NCI-H1930 (cell line): ENCODE measurements around the gene TNRC6A.
"Not testable (repeated sequence)": the region's sequence is repeated elsewhere in the genome, so short reads cannot be mapped to it uniquely, and the experiment has no call there.

Source experiments
- DNase-seq, 2 experiments: peaks; one replicate each; lab custom pipeline; 2025; lab: John Stamatoyannopoulos, UW

Gene TNRC6A

GRCh38 chr16:24729243-24729950 is at the start of gene TNRC6A:
Gene TNRC6A, plus strand, starts transcription at chr16:24729651. Its CDS starts 191 bp downstream, at chr16:24729842.
- DNase-seq, result peak; percentile 80 to 86

GRCh38 chr16:24681793-24682192 is 47.7 kb upstream of the TNRC6A start:
- no peak for DNase-seq

GRCh38 chr16:24683250-24683649 is 46.2 kb upstream of the TNRC6A start:
- DNase-seq, result no peak

GRCh38 chr16:24683847-24684493 is 45.5 kb upstream of the TNRC6A start:
- no peak for DNase-seq

GRCh38 chr16:24685539-24686432 is 43.7 kb upstream of the TNRC6A start:
- DNase-seq, result no peak

GRCh38 chr16:24686678-24687077 is 42.8 kb upstream of the TNRC6A start:
- DNase-seq, result no peak

GRCh38 chr16:24688359-24688758 is 41.1 kb upstream of the TNRC6A start:
- no peak for DNase-seq

GRCh38 chr16:24689128-24689527 is 40.3 kb upstream of the TNRC6A start:
- peak in 1 of 2 experiments; percentile 21 for DNase-seq

- DNase-seq, result no peak
These were observed 36.6 kb upstream of the TNRC6A start for GRCh38 chr16:24692854-24693253.

- no peak for DNase-seq
These were observed 34.5 kb upstream of the TNRC6A start for GRCh38 chr16:24694931-24695330.

GRCh38 chr16:24696699-24697098 is 32.8 kb upstream of the TNRC6A start:
- DNase-seq, result no peak

GRCh38 chr16:24698308-24698707 is 31.1 kb upstream of the TNRC6A start:
- no peak for DNase-seq

GRCh38 chr16:24699151-24699723 is 30.2 kb upstream of the TNRC6A start:
- DNase-seq, result no peak

- no peak for DNase-seq
These were observed 28.7 kb upstream of the TNRC6A start for GRCh38 chr16:24700549-24701392.

- DNase-seq, result no peak
These were observed 27.9 kb upstream of the TNRC6A start for GRCh38 chr16:24701521-24701951.

GRCh38 chr16:24707760-24708159 is 21.7 kb upstream of the TNRC6A start:
- DNase-seq, result not testable (repeated sequence)

- no peak for DNase-seq
These were observed 16.1 kb upstream of the TNRC6A start for GRCh38 chr16:24713379-24713778.

- DNase-seq, result no peak
These were observed 12.0 kb upstream of the TNRC6A start for GRCh38 chr16:24717411-24717810.

- DNase-seq, result no peak
These were observed 10.4 kb upstream of the TNRC6A start for GRCh38 chr16:24718967-24719521.

GRCh38 chr16:24721830-24722238 is 7.6 kb upstream of the TNRC6A start:
- no peak for DNase-seq

GRCh38 chr16:24723663-24724062 is 5.8 kb upstream of the TNRC6A start:
- no peak for DNase-seq
